ENCODE measurements around the gene PAPOLB.

- TF ChIP-seq ZNF384 (IDR thresholded peaks at IDR 0.05) (no peak), TARDBP (IDR thresholded peaks at IDR 0.05) (no peak), ELF4 (IDR thresholded peaks at IDR 0.05) (no peak), NFRKB (IDR thresholded peaks at IDR 0.05) (no peak), FOXK2 (IDR thresholded peaks at IDR 0.05) (no peak), PKNOX1 (IDR thresholded peaks at IDR 0.05) (no peak)
Measured at GRCh38 chr7:4873071-4873944, 11.5 kb upstream of the PAPOLB start.
